Measurements from ENCODE around the gene DNTTIP2.

Gene DNTTIP2

GRCh38 chr1:93906480-93906879 is 27.5 kb upstream of the DNTTIP2 start:
- H3K4me2 ChIP-seq (ENCODE audit: low read length) = no peak overlapping the region
- H3K79me2 ChIP-seq = no peaks in the 10 kb centered on the region
- no peaks in the 10 kb centered on the region for H3K9me3 ChIP-seq (ENCODE audit: control insufficient read depth, low read length)
- peaks cover 5% of the 10 kb centered on the region for H3K4me1 ChIP-seq
- no peaks in the 10 kb centered on the region for H3K27me3 ChIP-seq (ENCODE audit: control insufficient read depth, insufficient read depth, low read length)
- no peak for TF ChIP-seq CTCF (IDR thresholded peaks at IDR 0.05)
- no peaks in the 10 kb centered on the region for H3K36me3 ChIP-seq (ENCODE audit: control insufficient read depth, insufficient read depth, low read length)
- H2AFZ ChIP-seq = no peak overlapping the region
- no peak overlapping the region for H3K9ac ChIP-seq
- H3K27ac ChIP-seq = no peak overlapping the region
- H3K4me3 ChIP-seq (ENCODE audit: low read depth, low read length) = no peak overlapping the region

- Histone ChIP-seq H3K4me2 (ENCODE audit: low read length) (no peak overlapping the region), H2AFZ (no peak overlapping the region), H3K27ac (no peak overlapping the region), H3K9me3 (ENCODE audit: control insufficient read depth, low read length) (no peaks in the 10 kb centered on the region), H3K9ac (no peak overlapping the region), H3K36me3 (ENCODE audit: control insufficient read depth, insufficient read depth, low read length) (no peaks in the 10 kb centered on the region), H3K4me1 (peaks cover 5% of the 10 kb centered on the region), H3K27me3 (ENCODE audit: control insufficient read depth, insufficient read depth, low read length) (no peaks in the 10 kb centered on the region), H3K79me2 (no peaks in the 10 kb centered on the region), H3K4me3 (ENCODE audit: low read depth, low read length) (no peak overlapping the region)
- no peak for TF ChIP-seq CTCF (IDR thresholded peaks at IDR 0.05)
These were observed 26.7 kb upstream of the DNTTIP2 start for GRCh38 chr1:93905734-93906133.

GRCh38 chr1:93905051-93905450 is 26.0 kb upstream of the DNTTIP2 start:
- Histone ChIP-seq H3K9ac (no peak overlapping the region), H3K27ac (no peak overlapping the region), H3K36me3 (ENCODE audit: control insufficient read depth, insufficient read depth, low read length) (no peaks in the 10 kb centered on the region), H3K4me3 (ENCODE audit: low read depth, low read length) (no peak overlapping the region), H3K4me2 (ENCODE audit: low read length) (no peak overlapping the region), H3K27me3 (ENCODE audit: control insufficient read depth, insufficient read depth, low read length) (no peaks in the 10 kb centered on the region), H3K4me1 (peaks cover 5% of the 10 kb centered on the region), H2AFZ (no peak overlapping the region), H3K9me3 (ENCODE audit: control insufficient read depth, low read length) (no peaks in the 10 kb centered on the region), H3K79me2 (no peaks in the 10 kb centered on the region)
- TF ChIP-seq CTCF (IDR thresholded peaks at IDR 0.05) = no peak

GRCh38 chr1:93904228-93904627 is 25.2 kb upstream of the DNTTIP2 start:
- Histone ChIP-seq H3K9ac (no peak overlapping the region), H3K79me2 (no peaks in the 10 kb centered on the region), H3K36me3 (ENCODE audit: control insufficient read depth, insufficient read depth, low read length) (no peaks in the 10 kb centered on the region), H2AFZ (no peak overlapping the region), H3K4me3 (ENCODE audit: low read depth, low read length) (no peak overlapping the region), H3K27me3 (ENCODE audit: control insufficient read depth, insufficient read depth, low read length) (no peaks in the 10 kb centered on the region), H3K27ac (no peak overlapping the region), H3K9me3 (ENCODE audit: control insufficient read depth, low read length) (no peaks in the 10 kb centered on the region), H3K4me2 (ENCODE audit: low read length) (no peak overlapping the region), H3K4me1 (peaks cover 5% of the 10 kb centered on the region)
- no peak for TF ChIP-seq CTCF (IDR thresholded peaks at IDR 0.05)

DNA sequence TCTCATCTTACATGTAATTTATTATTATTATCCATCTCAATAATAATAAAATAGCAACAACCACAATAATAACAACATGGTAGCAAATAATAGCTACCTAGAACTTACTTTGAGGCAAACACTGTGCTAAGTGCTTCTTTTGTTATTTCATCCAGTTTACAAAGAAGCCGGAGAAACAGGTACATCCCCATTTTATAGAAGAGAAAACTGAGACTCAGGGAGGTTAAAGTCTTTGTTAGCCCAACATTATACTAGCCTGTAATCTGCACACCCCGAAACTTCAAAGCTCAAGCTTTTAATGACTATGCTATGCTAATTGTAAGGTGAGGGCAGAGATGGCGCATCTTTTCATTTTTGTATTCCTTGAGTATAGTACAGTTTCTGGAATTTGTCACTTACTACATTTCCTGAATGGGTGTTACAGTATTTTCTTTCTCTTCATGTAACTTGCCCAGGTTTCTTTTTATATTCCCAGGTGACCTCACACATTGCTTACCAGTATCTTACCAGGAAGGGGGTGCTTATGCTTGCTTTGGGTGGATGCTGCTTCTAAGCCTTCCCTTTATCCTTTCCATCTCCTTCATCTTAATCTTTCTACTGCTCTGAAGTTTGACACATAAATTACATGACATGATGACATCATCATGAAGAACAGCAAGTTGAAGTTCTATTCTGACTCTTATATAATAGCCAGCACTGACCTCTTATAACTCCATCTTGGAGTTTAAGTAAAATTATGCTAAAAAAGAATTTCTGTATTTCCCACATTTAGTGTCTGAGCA is 21.9 kb upstream of the DNTTIP2 start:
- Histone ChIP-seq H3K27me3 (ENCODE audit: control insufficient read depth, insufficient read depth, low read length) (no peaks in the 10 kb centered on the region), H3K36me3 (ENCODE audit: control insufficient read depth, insufficient read depth, low read length) (no peaks in the 10 kb centered on the region), H2AFZ (no peak overlapping the region), H3K4me1 (no peaks in the 10 kb centered on the region), H3K9ac (no peak overlapping the region), H3K27ac (no peak overlapping the region), H3K79me2 (no peaks in the 10 kb centered on the region), H3K4me2 (ENCODE audit: low read length) (no peak overlapping the region), H3K9me3 (ENCODE audit: control insufficient read depth, low read length) (no peaks in the 10 kb centered on the region), H3K4me3 (ENCODE audit: low read depth, low read length) (no peak overlapping the region)
- TF ChIP-seq CTCF (IDR thresholded peaks at IDR 0.05) = no peak
